Endothelial cell (in vitro differentiated cells): Measurements from ENCODE around the gene SNUPN. TPM values are rescaled to one million over a fixed set of nuclear protein-coding genes. Genes with fewer than 3 reads are reported as not detected.
A peak's percentile ranks its signal among the peaks of the same experiment; 100 is the strongest.

ENCODE experiments used
- DNase-seq: peaks from one replicate; pipeline ENCODE4 v3.0.0; 2021; ENCODE audit warnings: low spot score
- H3K27ac Mint-ChIP-seq: one replicate; pipeline ENCODE4 v1.8.0; 2021; ENCODE audit warnings: mixed read lengths, inconsistent platforms; ENCODE audit not compliant: unreplicated experiment
- H3K27me3 Mint-ChIP-seq: one replicate; pipeline ENCODE4 v1.8.0; 2021; ENCODE audit warnings: mild to moderate bottlenecking, moderate library complexity, mixed read lengths, inconsistent platforms; ENCODE audit not compliant: unreplicated experiment
- H3K36me3 Mint-ChIP-seq: one replicate; pipeline ENCODE4 v1.8.0; 2021; ENCODE audit warnings: mild to moderate bottlenecking, low read depth, mixed read lengths, inconsistent platforms; ENCODE audit not compliant: unreplicated experiment
- H3K4me1 Mint-ChIP-seq: one replicate; pipeline ENCODE4 v1.8.0; 2021; ENCODE audit warnings: mild to moderate bottlenecking, mixed read lengths, inconsistent platforms; ENCODE audit not compliant: unreplicated experiment
- H3K4me3 Mint-ChIP-seq: one replicate; pipeline ENCODE4 v1.8.0; 2021; ENCODE audit warnings: mild to moderate bottlenecking, mixed read lengths, inconsistent platforms; ENCODE audit not compliant: unreplicated experiment
- H3K9me3 Mint-ChIP-seq: one replicate; pipeline ENCODE4 v1.8.0; 2021; ENCODE audit warnings: mixed read lengths, inconsistent platforms; ENCODE audit not compliant: unreplicated experiment
- CTCF ChIP-seq: fragments of 200-600 bp; sonication (generic); IDR thresholded peaks from one replicate; pipeline ENCODE4 v1.5.0; 2021; ENCODE audit warnings: antibody characterized with exemption; ENCODE audit not compliant: unreplicated experiment
- total RNA-seq: library from RNA; stranded (reverse); fragmentation: NEBNext Ultra II Directional; extraction: Animal tissue kit (Norgen Biotek cat#: 25700); gene quantifications from one replicate; pipeline ENCODE4 v1.2.1, GENCODE V29; 2021; ENCODE audit not compliant: unreplicated experiment

Gene SNUPN
- total RNA-seq, 1 donor from 2014 or later = 16.5 TPM

GRCh38 chr15:75663931-75664421 is 38.5 kb upstream of the SNUPN start:
- TF ChIP-seq CTCF = no peak
- peaks cover 13% of the 10 kb centered on the region for H3K27me3 Mint-ChIP-seq
- H3K4me3 Mint-ChIP-seq = no peak overlapping the region
- H3K4me1 Mint-ChIP-seq = no peaks in the 10 kb centered on the region
- H3K36me3 Mint-ChIP-seq = peaks cover 5% of the 10 kb centered on the region
- H3K27ac Mint-ChIP-seq = no peak overlapping the region
- no peak for DNase-seq
- no peaks in the 10 kb centered on the region for H3K9me3 Mint-ChIP-seq

DNA sequence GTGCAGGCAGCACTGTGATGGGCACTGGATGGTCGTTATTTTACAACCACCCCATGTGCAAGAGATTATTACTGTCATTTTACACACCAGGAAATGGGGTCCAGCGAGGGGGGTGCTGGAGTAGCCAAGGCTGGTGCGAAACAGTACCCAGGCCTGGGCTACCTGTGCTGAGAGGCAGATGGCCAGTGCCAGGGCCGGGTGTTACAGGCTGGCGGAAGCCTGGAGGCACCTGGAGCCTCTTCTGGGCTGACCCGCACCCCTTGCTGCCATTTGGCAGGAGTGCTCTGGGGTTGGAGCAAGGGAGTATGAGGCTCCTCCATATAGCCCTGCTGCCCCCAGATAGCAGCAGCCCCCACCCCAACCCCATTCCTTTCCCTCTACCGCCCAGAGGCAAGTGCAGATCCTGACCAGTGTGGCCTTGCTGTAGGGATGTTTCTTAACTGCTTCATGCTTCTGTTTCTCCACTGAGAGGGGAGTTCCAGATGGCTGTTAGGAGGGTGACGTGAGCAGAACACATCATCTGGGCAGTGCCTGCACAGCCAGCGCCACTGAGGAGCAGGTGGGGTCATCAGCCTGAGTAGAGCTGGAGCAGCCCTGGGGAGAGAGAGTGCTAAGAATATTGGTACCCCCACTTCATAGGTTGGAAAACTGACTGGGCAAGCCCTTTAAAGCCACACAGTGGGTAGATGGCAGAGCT is 37.4 kb upstream of the SNUPN start:
- peaks cover under 1% of the 10 kb centered on the region for H3K4me1 Mint-ChIP-seq
- no peak overlapping the region for H3K27ac Mint-ChIP-seq
- no peak for DNase-seq

GRCh38 chr15:75661756-75662140 is 36.2 kb upstream of the SNUPN start:
- no peaks in the 10 kb centered on the region for H3K9me3 Mint-ChIP-seq
- no peak for DNase-seq
- H3K27me3 Mint-ChIP-seq = peaks cover 11% of the 10 kb centered on the region
- peaks cover 22% of the 10 kb centered on the region for H3K36me3 Mint-ChIP-seq
- TF ChIP-seq CTCF = no peak
- no peak overlapping the region for H3K4me3 Mint-ChIP-seq
- H3K4me1 Mint-ChIP-seq = peaks cover 2% of the 10 kb centered on the region
- H3K27ac Mint-ChIP-seq = peak overlapping the region; percentile 6

More for the DNA sequence above, 37.4 kb upstream of the SNUPN start:
- peaks cover 11% of the 10 kb centered on the region for H3K27me3 Mint-ChIP-seq
- no peak for TF ChIP-seq CTCF
- H3K9me3 Mint-ChIP-seq = no peaks in the 10 kb centered on the region
- H3K4me3 Mint-ChIP-seq = no peak overlapping the region
- H3K36me3 Mint-ChIP-seq = peaks cover 14% of the 10 kb centered on the region

DNA sequence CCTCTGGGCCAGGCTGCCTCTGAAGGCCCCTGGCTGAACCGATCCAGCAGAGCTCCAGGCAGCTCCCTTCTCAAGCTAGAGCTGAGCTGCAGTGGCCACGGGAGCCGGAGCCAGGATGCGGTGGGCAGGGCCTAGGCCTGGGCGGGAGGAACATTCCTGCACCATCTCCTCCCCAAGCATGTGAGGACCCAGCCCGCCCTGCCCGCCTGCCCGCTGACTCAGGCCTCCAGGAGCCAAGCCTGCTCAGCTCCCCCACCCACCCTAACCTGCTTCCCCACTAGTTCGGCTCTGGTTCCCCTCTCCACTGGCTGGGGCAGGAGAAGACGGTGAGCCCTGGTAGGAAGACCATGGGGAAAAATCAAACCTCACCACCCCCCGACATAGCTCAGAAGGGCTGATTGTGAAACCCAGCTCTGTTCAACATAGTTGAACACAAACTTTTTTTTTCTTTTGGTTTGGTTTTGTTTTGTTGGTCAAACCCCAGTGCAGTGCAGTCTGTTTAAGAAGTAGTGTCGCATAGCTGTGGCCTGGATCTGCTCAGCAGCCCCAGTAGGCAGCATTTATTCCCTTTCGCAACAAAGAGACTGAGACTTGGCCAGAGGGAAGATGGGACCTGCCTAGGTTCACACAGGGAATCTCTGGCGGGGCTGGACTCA is 35.7 kb upstream of the SNUPN start:
- no peak overlapping the region for H3K4me3 Mint-ChIP-seq
- no peaks in the 10 kb centered on the region for H3K9me3 Mint-ChIP-seq
- peaks cover 2% of the 10 kb centered on the region for H3K4me1 Mint-ChIP-seq
- TF ChIP-seq CTCF = no peak
- H3K27me3 Mint-ChIP-seq = peaks cover 12% of the 10 kb centered on the region
- H3K27ac Mint-ChIP-seq = peak overlapping the region; percentile 6
- peaks cover 28% of the 10 kb centered on the region for H3K36me3 Mint-ChIP-seq
- DNase-seq = no peak

DNA sequence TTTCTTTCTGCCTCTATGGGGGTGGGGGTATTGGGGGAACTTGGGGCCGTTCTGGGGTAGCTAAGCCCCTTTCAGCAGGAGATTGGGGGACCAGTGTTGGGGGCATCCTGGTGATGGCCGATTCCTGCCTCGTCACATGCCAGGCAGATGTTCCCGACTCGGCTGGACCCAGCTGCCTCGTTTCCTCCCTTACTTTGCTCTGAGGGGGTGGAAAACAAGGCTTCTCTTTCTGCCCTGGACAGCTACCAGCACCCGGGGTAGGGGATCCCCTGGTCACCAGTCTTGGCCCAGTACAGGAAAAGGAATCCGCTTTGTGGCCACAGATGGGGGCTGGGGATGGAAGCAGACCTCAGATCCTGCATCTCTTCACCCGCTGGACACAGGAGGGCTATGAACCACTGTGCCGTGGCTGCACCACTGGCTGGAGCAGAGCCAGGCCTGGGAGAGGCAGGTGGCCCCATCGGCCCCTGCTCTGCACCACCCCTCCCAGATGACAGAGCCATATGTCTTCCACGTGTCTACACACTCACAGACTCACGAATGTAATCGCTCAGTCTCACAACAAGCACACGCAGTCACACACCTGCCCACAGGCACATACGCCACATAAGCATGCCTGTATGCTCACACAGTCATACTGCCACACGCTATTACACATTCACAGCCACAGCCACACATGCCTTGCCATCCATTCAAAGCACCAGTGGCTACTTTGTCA is 34.6 kb upstream of the SNUPN start:
- H3K27ac Mint-ChIP-seq = no peak overlapping the region
- TF ChIP-seq CTCF = no peak

More for the DNA sequence above, 34.6 kb upstream of the SNUPN start:
- H3K4me3 Mint-ChIP-seq = no peak overlapping the region
- H3K36me3 Mint-ChIP-seq = peaks cover 31% of the 10 kb centered on the region
- no peaks in the 10 kb centered on the region for H3K9me3 Mint-ChIP-seq
- peaks cover 2% of the 10 kb centered on the region for H3K4me1 Mint-ChIP-seq
- DNase-seq = no peak
- peaks cover 14% of the 10 kb centered on the region for H3K27me3 Mint-ChIP-seq
